HG03103 (cell line): ENCODE data around the gene B2M.

Experiments used
- ATAC-seq: cut with Tn5 transposase; IDR thresholded peaks from one replicate; pipeline ENCODE4 v1.9.1; 2021; ENCODE audit warnings: low read depth; ENCODE audit not compliant: unreplicated experiment

The B2M gene

GRCh38 chr15:44765036-44765435 lies 53.7 kb downstream of the B2M start:
- ATAC-seq: no peak
